NT2/D1 (cell line): ENCODE data around the gene AHCTF1.

ENCODE experiments used
- SUZ12 ChIP-seq: IDR thresholded peaks from 2 replicates; pipeline ENCODE4 v1.6.1; 2011; ENCODE audit not compliant: insufficient read length, insufficient read depth; ENCODE audit errors: extremely low read depth
- YY1 ChIP-seq: IDR thresholded peaks from 2 replicates; pipeline ENCODE4 v1.6.1; 2011; ENCODE audit not compliant: insufficient read length, insufficient read depth
- ZNF274 ChIP-seq: IDR thresholded peaks from 2 replicates; pipeline ENCODE4 v1.6.1; 2011; ENCODE audit warnings: mild to moderate bottlenecking, low read depth, low read length

- TF ChIP-seq ZNF274, result no peak
- no peak for TF ChIP-seq SUZ12
- no peak for TF ChIP-seq YY1
Measured at GRCh38 chr1:246803883-246804282, 127.9 kb downstream of the AHCTF1 start.
